ENCODE data around the gene CDH23.

The CDH23 gene

DNA sequence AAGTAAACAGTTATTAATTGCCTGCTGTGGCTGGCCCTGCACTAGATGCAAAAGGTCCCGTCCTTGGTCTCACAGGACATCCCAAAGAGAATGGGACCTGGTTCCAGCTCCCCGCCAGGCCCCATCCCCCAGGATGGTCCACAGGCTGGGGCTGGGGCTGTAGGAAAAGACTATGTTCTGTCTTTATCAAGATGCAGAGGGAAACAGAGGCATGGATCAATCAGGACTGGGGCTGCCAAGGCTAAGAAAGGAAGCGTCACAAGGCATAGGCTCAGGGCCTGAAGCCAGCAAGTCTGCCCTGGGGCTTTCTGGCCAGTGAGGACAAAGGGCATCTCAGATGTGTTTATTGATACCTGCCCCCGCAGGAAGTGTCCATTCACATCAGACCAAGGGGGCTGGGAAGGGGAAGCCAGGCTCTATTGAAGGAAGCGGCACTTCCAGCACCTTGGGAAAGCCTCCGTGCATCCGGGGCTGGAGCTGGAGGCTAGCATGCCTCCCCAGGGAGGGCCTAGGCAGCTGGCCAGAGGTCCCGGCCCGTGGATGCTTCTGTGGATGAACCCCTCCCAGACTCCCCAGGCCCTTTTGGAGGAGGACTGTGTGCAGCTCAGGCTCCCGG, 370.8 kb downstream of the CDH23 start:
- H3K27ac ChIP-seq = peak overlapping the region; percentile 93
- DNase-seq (ENCODE audit: low read depth, low spot score) = no peak

DNA sequence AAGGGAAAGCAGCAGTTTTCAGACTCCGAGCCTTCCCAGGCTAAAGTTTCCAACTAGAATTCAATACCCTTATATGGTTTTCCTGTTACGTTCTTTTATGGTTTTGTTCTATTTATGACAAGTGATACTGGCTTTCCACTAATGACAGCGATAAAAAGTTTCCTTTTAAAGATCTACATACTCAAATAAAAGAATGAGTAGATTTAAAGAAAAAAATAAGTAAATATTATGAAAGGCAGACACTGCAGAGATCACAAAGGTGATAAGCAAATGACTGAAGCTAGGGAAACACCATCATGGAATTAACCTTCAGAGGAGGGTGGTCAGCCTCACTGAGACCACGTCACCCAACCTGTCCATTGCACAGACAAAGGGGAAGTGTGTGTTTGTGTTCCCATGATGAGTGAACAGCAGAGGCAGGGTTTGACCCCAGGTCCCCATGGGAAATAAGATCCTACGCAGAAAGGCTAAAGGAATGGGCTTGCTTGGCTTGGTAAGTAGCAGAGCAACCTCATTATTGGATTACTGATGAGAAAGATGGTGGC, 372.6 kb downstream of the CDH23 start:
- no peak for DNase-seq (ENCODE audit: low read depth, low spot score)
- H3K27ac ChIP-seq = peak overlapping the region; percentile 93

DNA sequence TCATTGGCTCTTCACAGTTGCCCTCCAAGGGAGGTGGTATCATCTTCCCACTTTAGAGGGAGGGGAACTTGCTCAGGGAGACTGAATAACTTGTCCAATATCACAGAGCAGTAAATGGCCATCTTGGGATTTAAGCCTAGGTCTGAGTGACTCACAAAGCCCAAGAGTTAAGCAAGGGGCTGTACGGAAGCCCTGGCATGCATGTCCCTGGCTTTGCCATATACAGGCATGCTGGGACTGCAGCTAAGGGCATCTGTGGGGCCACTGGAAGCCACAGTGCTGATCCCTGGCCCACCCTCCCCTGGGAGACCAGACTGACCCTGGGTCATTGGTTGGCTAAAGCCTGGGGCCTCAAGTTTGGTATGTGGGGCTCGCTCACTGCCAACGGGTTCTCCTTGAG, 373.5 kb downstream of the CDH23 start:
- H3K27ac ChIP-seq = peak overlapping the region; percentile 93
- no peak for DNase-seq (ENCODE audit: low read depth, low spot score)

DNA sequence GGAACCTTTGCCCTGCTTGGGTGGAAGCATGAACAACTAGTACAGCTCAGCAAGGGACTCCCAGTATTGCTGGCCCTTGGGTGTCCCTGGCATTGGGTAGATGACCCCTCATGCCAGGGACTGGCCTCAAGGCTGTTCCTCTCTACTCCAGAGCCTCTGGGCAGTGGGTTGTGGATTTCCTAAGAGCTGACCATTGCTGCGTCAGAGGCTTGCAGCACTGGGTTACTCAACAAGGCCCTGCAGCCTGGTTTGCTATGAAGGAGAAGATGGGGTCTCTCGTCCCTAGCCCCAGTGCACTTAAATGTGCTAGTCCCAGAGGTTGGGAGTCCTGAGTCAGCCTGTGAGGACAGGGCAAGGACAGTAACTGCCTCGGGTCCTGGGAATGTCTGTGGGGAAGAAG, 374.1 kb downstream of the CDH23 start:
- no peak overlapping the region for H3K27ac ChIP-seq
- DNase-seq (ENCODE audit: low read depth, low spot score) = no peak

DNA sequence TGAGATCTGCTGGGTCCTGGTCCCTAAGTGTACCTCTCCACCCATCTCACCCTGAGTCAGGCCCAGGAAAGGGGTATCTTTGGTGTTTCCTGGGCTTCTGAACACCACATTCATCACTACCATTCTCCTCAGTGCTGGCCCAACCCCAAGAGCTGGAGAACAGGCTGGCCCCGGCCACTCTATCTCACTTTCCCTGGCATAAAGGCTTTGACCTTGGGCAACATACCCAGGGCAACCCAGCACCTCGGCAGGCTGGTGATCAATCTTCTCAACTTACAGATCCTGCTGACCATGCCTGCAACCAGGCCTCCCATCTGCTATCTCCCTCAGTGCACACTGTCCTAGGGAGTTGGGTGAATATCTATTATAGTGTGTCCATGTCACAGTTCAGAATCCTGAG, 374.5 kb downstream of the CDH23 start:
- no peak for DNase-seq (ENCODE audit: low read depth, low spot score)
- H3K27ac ChIP-seq = no peak overlapping the region

DNA sequence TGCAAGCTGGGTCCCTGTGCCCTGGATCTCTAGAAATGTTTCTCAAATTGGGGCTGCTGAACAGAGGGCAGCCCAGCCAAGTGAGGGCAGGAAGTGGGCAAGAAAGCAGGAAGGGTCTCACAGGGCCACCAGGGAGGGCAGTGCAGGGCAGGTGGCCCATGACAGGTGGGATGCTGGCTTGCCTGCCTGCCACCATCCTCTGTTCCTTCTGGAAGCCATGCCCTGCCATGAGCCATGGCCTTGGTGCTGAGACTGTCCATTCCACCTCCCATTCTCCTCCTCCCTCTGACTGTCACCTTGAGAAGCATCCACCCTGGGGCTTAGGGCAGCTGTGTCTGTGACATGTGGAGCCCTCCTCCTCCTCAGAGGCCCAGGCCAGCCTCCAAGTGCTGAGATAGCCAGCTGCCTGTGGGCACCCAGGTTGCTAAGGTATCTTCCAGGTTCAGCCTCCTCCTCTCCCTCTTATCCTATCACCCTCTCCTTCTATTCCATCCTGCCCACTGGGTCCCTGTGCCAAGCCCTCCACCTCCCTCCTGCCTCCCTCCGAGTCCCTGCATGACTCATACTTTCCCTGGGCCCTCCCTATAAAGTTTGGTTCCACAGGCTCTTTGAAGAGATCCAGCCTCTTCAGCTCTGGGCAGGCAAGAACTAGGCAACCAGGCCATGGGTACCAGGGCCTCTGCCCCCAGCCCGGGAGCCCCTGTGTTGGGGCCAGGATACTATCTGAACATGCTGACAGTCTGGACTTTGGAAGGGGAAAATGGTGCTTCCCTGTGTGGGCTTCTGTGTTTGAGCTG, 375.3 kb downstream of the CDH23 start:
- DNase-seq (ENCODE audit: low read depth, low spot score) = no peak
- peak overlapping the region; percentile 95 for H3K27ac ChIP-seq

DNA sequence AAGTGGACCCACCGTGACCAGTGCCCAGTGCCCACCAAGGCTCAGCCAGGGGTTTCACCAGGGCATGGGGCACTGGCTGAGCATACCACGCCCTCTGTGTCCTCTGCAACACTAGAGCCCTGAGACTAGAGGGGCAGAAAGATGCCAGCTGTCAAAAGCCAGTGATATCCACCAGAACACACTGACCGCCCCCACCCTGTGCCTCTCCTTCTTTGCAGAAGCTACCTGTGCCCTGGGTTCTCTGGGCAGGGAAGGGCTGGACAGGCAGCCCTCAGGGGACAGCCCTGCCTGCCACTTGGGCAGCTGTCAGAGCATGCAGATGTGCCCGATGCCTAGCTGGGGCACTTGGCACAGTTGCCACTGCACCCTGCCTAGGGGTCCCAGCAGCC, 376.1 kb downstream of the CDH23 start:
- no peak for DNase-seq (ENCODE audit: low read depth, low spot score)
- H3K27ac ChIP-seq = peak overlapping the region; percentile 95

DNA sequence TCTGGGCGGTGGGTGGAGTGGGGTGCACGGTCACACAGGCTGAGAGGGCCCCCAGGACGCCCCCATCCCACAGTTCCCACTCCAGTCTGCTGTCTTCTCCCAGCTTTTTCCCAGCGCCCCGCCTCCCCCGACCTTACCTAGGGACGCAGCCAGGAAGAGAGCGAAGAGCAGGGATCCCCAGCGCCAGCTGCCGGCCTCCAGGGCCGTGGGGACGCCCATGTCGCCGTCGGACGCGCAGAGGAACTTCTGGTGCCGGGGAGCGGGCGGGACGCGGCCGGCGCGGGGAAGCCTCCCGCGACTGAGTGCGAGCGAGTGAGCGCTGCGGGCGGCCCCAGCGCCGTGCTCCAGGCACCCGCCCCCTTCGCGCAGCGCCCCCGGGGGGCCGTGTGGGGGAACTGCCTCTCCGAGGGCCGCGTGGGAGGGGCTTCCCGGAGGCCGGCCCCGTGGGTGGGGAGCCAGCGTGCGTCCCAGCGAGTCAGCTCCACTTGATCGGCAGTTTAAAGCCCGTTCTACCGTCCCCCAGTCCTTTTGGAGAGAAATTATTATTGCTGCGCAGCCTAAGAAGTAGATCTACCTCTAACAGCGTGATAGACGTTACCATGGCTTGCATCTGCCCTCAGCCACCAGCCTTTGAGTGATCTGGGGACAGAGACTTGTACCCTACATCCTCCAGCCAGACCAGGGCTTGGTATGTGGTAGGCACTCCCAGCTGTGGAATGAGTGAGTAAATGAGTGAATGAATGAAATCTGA, 376.7 kb downstream of the CDH23 start, which contains the start of gene VSIR:
Gene VSIR (minus strand): TSS at position 300 of the 751 bp plus-strand sequence. CDS start 81 bp downstream, at position 219.
- DNase-seq (ENCODE audit: low read depth, low spot score) = peak; percentile 90
- H3K27ac ChIP-seq = peak within 1 kb of the TSS; percentile 95

DNA sequence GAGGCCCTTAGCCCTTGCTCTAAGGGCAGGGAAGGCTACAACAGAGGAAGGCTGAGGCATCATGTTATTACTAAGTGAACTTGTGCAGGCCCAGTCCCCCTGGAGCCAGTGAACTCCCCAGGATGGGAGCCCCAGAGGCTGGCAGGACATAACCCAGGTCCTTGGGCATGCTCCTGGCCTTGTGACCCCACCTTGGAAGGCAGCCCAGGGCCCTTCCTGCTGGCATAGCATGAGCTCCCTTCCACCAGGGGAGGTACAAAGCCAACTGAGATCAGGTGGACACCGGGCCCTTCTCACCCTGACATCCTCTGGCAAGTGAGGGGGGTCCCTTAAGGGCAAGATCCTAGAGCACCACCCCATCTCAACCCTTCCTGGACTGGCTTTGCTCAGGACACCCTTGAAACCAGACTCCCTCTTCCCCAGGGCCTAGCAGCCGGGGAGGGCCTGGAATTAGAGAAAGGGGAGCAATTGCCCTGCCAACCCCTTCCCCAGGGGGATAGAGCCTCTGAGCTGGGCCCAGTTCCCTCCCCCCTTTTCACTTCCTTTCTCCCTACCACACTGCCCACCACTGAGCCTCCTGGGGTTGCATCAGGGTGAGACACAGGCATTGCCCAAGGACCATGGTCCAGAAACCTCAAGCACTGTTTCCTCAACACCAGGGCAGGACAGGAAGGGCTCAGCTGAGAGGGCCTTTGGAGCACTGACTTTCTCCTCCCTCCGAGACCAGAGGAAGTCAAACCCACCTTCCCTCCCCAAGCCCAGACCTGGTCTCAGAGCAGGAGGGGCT, 378.4 kb downstream of the CDH23 start:
- H3K27ac ChIP-seq = no peak overlapping the region
- no peak for DNase-seq (ENCODE audit: low read depth, low spot score)

DNA sequence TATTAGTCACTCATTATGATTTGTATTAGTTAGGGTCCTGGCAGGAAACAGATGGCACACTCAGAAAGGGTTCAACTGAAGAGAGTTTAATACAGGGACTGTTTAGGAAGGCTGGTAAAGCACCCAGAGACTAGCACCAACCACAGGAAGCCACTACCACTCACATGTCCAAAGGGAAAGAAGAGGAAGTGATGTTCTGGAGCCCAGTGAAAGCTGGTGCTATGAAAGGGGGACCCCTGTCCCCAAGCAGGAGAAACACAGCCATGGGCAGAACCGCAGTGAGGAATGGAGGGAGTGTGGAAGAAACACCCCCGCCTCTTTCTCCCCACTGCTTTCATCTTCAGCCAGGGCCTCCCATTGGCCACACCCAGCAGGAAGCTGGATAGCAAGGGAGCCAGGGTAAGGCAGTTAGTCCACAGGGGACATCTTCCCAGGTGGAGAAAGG, 379.8 kb downstream of the CDH23 start:
- H3K27ac ChIP-seq = no peak overlapping the region
- DNase-seq (ENCODE audit: low read depth, low spot score) = no peak

DNA sequence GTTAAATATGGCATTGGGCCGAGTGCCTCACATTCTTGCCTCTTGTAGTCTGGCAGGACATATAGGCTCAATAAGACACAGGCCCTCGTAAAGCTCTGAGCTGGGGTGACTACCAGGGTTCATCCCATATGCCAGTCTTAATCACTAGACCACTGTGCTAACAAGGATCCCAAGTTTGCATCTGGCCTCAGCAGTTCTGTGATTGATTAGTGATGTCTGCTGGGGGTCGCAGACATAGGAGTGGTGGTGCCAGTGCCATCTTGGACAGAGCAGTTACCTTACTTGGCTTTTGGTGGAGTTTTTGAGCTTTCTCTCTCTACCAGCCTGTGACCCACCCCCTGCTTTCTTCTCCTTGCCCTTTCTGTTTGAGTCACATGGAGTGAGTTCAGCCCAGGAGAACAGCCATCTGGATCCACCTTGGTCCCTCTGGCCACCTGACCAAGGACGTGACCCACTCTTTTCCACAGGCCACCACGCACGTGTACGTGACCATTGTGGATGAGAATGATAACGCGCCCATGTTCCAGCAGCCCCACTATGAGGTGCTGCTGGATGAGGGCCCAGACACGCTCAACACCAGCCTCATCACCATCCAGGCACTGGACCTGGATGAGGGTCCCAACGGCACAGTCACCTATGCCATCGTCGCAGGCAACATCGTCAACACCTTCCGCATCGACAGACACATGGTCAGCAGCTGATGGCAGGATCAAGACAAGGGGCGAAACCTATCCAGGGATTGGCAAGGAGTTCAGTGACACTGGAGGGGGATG, 380.7 kb downstream of the CDH23 start:
- no peak for DNase-seq (ENCODE audit: low read depth, low spot score)
- no peak overlapping the region for H3K27ac ChIP-seq

DNA sequence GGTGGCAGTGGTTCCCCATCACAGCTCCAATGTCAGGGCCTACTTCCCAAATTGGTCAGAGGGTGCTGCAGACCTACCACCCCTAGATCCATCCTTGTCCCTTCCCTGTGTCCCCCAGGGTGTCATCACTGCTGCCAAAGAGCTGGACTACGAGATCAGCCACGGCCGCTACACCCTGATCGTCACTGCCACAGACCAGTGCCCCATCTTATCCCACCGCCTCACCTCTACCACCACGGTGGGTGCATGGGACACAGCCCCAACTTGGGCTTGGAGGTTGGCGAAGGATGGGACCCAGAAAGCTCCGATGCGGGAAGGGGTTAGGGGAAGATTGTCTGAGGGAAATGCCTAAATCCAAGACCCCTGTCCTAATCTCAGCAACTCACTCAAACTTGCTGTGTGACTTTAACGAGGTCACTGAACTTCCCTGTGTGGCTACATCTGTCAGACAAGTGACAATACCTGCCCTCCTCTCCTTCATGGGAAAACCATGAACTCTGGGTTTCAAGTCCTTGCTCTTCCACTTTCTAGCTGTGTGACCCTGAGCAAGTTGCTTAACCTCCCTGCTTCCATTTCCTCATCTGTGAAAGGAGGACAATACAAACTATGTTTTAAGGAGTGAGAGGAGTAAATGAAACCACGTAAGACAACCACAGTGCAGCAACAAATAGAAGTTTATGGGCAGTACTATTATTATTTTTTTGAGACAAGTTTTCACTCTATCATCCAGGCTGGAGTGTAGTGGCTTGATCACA, 381.5 kb downstream of the CDH23 start:
- H3K27ac ChIP-seq = no peak overlapping the region
- DNase-seq (ENCODE audit: low read depth, low spot score) = no peak

DNA sequence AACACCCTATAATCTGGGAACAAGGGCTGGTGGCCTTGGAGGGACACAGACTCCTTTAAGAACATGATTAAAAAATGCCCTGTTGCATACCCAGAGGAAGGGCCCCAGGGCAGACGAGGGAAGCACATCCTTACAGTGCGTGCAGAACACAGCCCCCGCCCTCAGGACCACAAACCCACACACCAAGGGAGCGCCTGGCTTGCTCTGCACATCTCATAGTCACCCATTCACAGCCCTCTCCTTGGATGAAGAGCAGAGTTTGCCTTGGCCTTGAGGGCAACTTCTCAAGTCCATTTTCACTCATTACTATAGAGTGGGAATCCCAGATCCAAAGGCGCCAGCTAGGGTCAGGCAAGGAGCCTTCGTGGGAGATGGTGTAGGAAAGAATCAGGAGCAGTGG, 382.9 kb downstream of the CDH23 start:
- no peak overlapping the region for H3K27ac ChIP-seq
- no peak for DNase-seq (ENCODE audit: low read depth, low spot score)

DNA sequence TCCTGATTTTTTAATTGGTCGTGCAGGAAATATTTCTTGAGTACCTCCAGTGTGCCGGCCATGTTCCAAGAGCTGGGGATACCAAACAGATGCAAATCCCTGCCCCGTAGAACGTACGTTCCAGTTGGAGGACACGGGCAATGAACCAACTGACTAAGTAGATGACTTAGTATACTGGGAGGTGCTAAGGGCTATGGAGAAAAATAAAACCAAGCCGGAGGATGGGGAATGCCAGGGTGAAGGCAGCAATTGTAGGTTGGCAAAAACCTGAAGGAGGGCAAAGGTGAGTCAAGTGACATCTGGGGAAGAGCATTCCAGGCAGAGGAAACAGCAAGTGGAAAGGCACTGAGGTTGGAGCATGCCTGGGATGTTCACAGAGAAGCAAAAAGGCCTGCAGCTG, 383.4 kb downstream of the CDH23 start:
- DNase-seq (ENCODE audit: low read depth, low spot score) = no peak
- H3K27ac ChIP-seq = no peak overlapping the region

DNA sequence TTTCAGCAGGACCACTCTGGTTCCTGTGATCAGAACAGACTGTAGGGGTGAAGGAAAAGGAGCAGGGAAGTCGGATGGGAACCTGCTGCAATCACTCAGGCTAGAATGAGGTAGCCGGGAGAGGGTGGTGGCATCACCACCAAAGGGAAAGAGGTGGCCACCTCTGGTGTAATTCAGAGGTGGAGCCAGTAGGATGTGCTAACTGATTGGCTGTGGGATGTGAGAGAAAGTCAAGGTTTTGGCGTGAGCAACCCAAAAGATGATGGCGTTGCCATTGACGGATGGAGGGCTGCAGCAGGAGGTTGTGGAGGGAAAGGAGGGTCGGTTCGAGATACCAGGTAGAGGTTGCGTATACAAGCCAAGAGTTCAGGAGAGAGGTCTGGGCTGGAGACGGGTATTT, 384.0 kb downstream of the CDH23 start:
- H3K27ac ChIP-seq = no peak overlapping the region
- no peak for DNase-seq (ENCODE audit: low read depth, low spot score)

DNA sequence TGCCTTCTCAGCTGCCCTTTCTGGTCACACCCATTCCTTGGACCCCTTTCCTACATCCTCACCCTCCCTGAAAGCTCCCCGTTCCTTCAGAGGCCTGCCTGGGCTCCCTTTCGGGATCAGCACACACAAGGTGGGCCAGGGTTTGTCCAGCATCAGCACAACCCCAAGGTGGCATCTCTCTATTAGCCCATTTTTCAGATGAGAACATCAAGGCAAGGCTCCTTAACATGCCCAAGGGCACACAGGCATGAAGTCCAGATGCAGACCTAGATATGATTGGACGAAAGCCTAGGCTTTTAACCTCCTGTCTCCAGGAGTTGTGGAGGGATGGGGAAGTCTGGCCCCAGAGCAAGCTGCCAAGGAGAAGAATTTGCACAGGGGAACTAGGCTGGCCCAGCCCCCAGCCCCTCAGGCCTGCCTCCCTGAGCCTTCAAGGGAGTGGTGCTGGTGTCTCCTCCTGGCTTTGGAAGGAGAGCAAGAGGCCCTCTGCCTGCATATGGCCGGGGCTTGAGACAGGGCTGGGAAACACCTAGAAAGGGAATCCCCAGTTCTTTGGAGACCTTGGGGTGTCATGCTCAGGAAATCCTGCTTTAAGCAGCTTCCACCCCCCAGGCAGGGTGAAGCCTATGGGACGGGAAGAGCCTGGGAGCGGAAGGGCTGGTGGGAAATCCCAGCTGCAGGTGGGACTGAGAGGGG, 385.6 kb downstream of the CDH23 start:
- no peak for DNase-seq (ENCODE audit: low read depth, low spot score)
- H3K27ac ChIP-seq = no peak overlapping the region

DNA sequence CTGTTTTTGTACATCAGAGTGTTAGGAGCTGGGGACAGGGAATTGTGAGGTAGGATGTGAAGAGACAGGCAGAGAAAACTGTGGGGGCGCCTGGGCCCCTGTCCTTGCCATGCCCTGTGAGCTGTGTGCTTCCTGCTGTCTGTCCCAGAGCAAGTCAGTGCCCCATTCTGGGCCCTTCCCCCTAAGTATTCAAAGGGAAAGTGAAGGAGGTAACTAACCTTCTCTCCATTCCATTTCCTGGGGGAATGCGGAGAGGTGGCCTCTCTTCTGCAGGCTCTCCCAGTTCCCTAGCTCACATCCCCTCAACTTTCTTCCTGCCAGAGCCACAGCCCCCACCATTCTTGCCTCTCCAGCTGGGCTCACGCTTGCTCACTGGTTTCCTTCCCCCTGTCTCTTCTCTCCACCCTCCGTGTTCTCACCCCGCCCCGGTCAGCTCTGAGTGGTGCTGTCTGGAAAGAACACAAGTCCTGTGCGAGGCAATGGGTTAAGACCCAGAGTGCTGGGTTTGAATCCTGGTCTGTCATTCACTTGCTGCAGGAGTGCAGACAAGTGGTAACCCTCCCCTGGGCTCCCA, 386.3 kb downstream of the CDH23 start:
- no peak overlapping the region for H3K27ac ChIP-seq
- no peak for DNase-seq (ENCODE audit: low read depth, low spot score)
